IPS-11a (cell line): ENCODE results near the gene ERI3.

ENCODE experiments used
- H3K4me3 ChIP-seq: one replicate; pipeline ENCODE4 v1.5.1; 2013; ENCODE audit warnings: low read depth, low read length, control low read depth

Gene ERI3

DNA sequence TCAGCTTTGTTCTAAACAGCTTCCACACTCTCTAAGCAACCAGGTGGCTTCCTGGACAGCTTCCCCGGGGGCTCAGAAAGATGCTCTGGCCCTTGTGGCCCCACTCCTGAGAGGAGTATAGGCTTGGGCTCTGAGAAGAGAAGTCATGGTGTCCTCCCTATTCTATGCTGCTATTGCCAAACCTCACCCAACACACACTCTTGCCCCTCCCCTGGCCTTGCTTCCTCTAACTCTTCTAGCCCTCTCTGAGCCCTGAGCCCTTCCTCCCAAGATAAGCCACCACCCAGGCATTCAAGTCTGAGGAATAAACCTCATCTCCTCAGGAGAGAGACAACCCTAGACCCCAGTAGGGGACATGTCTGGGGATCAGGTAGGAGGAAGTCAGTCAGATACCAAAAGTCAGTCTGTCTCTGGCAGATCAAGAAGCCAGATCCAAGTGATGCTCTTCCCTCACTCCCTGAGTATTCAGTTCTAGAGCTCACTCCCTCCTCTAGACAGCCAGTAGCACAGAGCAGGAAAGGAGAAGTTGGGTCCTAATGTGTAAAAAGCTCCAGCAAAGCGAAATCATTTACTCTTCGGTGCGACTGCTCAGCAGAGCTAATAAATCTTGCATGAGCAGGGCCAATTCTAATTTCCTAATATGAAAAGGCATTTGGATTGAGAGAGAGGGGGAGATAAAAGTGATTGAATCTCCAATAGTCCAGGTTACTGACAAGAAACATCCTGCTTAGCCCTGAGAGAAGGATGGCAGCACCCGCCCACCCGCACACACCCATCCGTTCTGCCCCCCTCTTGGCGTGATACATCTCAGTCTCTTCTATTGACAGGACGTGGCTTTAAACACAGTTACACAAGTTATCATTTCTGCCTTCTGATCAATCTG, 91.2 kb downstream of the ERI3 start:
- H3K4me3 ChIP-seq, result no peak overlapping the region

DNA sequence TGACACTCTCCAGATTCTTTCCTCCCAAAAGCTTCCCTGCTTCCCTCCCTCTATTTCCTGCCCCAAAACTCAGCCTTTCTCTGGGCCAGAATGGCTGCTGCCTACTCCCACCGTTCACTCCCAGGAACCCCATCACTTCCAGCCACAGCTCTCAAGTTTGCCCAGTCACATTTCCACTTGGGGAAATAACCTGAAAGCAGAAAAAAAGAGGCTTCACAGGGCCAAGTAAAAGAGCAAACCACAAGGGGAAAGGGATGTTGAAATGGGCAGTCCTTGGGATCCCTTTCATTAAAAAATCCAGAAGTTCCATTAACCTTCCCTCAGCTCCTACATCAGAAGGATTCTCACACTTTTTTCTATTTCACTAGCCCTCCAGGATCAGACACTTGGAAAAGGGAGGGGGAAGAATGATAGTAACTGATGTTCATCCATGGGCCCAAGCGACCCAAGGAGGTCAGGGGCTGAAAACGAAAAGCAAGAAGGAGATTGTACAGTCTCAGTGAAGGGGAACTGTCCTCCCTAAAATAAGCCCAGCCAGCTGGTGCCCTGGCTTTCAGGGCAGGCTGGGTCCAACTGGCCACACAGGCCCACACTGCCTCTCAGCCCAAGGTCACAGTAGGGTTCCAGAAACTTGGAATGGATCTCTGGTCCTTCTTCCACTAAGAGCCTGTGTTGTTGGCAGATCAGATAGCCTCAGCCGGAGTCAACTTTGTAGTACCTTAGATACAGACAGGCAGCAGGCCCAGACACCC, 92.1 kb downstream of the ERI3 start:
- no peak overlapping the region for H3K4me3 ChIP-seq

GRCh38 chr1:44262414-44262813, 92.6 kb downstream of the ERI3 start:
- H3K4me3 ChIP-seq, result no peak overlapping the region

GRCh38 chr1:44261962-44262361, 93.1 kb downstream of the ERI3 start:
- no peak overlapping the region for H3K4me3 ChIP-seq

- H3K4me3 ChIP-seq, result no peak overlapping the region
Observed at GRCh38 chr1:44261171-44261817, 93.8 kb downstream of the ERI3 start.

DNA sequence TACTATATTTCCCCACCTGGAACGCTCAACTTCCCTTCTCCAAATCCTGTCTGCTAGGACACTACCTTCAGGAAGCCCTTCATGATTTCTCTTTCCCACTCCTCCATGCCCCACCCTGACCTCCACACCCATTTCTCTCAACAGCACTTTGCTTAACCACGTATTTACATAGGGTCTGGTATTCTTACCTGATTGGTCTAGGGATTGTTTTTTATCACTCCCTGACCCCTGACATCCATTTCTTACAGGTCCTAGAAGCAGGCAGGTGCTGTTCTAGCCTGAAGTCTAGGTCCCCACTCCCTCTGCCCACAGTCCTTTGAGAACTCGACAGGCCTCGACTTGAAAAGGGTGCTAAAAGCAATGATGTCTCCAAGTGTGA, 94.3 kb downstream of the ERI3 start:
- H3K4me3 ChIP-seq, result no peak overlapping the region

- no peak overlapping the region for H3K4me3 ChIP-seq
Observed at GRCh38 chr1:44259090-44259489, 96.0 kb downstream of the ERI3 start.

DNA sequence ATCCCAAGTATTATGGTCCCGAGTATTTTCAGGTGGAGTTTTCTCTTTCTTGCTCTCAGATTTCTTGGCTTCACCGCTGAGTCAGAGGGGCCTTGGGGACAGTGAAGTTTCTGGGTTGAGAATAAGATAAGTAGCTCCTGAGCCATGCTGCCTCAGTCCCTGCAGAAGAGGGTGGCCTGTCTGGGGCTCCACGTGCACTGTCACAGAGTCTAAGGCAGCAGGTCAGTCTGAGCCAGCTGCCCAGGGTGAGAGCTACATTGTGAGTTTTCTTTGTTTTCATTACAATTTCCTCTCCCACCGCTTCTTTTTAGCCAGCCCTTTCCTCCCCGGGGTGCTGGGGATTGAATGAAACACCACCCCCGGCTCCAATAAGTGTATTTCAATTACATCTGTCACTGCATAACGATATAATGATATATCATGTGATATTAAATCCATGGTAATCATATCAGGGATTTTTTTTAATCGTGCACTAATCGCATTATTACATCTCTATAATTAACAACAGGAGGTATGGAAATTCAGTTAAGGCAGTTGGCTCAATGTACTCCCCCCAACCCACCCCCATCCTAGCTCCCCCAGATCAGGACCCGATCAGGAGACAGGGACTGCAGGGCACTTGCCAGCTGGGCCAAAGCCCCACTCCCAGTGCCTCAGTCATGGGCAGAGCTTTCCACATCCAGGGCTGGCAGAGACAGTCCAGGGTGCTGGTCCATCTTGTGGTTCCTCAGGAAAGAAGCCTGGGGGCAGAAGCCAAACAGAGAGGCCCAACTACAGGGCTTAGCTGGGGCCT, 98.1 kb downstream of the ERI3 start:
- no peak overlapping the region for H3K4me3 ChIP-seq

DNA sequence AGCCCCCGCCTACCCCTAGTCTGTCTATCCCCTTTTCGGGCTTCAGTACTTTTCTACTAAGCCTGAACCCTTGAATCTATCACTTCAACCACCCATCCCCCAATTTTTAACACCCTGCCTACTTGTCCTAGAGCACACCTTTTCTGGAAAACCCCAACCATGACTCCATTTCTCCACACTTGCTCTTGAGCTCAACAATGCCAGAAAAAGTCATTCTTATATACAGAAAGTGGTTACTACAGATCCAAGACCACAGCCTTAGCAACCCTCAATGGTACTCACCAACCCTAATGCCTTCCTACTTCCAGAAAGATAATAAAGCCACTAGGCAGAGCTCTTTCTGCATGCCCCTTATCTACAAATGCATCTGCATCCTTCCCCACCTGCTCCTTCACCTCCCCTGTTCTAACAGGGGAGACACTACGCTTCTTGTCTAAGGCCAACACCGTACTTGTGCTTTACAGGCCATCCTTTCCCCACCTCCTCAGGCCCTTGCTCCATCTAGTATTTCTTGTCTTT, 100.6 kb downstream of the ERI3 start:
- no peak overlapping the region for H3K4me3 ChIP-seq

DNA sequence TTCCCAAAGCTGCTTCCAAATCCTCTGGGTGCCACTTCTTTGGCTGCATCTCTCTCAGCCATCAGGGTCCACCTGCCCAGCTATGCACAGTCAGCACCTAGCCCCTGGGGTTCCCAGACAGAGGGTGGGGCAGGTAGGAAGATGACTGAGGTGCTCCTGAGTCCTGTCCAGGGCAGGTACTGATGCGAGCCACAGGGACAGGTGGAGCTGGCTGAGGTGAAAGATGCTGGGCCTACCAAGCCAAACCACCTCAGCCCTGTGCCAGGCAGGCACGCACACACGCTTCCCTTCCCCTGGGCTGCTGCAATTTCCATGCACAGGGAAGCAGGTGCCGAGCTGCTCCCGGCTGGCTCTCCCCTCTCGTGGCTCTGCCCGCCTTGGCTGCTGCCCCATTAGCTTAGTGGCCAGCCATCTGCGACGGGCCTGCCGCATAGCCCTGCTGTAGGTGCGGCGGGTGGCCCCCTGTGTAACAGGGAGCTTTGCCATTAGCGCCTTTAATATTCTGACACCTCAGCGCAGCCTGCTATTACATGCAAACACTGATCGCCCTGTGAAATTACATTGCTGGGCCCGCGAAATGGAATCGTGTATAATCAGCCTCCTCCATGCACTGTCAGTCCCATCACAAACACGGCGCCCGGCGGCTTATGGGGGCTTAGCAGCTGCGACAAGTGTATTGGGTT, 102.9 kb downstream of the ERI3 start:
- H3K4me3 ChIP-seq, result no peak overlapping the region

- H3K4me3 ChIP-seq, result no peak overlapping the region
Observed at GRCh38 chr1:44251486-44251885, 103.6 kb downstream of the ERI3 start.

GRCh38 chr1:44250068-44250781, 104.8 kb downstream of the ERI3 start:
- H3K4me3 ChIP-seq, result no peak overlapping the region

DNA sequence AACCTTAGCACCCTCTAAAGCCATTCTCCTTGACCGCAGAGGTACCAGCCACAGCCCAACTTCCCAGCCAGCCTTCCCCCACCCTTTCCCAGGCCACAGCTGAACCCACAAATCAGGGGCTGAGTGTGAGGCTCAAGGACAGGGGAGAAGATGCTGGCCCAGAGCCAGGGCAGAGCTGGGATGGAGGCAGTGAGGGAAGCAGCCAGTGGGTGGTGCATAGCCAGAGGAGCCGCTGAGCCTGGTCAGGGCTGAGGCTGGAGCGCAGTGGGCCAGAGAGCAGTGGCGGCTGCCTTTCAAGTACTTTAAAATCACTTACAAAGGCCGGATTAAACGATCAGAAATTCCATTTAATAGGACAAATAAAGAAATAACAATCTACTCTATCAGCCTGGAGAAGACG, 105.5 kb downstream of the ERI3 start:
- no peak overlapping the region for H3K4me3 ChIP-seq

GRCh38 chr1:44246806-44247205, 108.3 kb downstream of the ERI3 start:
- H3K4me3 ChIP-seq, result no peak overlapping the region

DNA sequence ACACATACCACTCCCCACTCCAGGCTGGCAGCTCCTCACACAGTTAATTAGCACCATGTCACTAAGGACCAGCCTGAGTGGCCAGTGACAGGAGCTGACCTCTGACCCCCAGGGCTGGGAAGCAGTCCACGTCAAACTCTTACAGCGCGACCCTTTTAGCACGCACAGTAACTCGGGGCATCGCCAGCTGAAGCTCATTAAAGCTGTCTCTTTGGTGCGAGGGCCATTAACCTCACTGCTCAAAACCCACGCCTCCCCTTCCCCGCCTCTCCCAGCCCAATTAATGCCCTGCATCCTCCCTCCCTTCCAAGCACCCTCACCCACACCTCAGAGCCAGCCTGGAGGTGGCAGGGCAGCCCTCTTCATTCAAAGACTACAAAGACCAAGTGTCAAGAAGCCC, 110.1 kb downstream of the ERI3 start:
- no peak overlapping the region for H3K4me3 ChIP-seq

DNA sequence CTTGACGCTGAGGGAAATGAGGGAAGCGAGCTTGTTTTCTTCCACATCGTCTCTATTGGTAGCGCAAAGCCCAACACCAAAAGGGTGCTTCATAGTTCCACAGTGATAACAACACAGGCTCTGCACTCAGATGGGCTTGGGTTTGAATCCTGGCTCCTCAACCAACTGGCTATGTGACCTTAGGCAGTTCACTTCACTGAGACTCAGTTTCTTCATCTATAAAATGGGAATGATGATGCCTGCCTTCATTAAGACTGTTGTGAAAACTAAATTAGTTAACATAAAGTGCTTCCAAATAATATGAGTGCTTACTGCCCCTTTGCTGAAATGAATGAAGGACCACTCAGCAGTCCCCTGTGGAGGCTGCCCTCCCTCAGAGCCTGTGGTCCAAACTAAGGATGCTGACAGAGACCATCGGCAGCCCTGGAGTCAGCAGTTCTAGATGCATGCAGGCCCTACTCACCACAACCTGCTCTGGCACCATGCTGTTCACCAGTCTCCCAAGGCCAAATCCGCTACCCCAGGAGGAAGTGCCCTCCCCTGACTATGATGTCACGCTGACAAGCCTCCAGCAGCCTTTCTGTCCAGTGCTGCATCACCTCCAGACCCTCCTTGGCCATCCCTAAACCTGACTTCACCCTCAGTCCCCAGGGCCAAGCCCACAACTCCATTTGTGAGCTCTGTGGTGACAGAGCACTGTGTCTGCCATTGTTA, 111.1 kb downstream of the ERI3 start:
- no peak overlapping the region for H3K4me3 ChIP-seq

DNA sequence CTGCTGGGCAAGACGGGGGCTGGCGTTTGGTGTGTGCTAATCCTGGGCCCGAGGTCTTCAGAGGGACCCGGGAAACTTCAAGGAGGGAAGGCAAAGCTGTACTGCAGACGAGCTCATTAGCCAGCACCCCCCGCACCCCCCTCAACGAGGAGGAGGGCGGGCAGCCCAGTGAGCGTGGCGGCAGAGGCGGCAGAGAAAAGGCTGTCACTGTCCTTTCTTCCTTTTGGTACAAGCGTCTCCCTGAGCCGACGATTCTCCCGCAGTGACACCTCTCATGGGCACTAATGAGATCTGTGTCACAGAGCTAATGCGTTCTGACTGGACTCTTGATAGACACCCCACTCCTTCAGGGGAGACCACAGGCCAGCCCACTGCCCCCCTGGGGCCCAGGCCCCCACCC, 112.3 kb downstream of the ERI3 start:
- H3K4me3 ChIP-seq, result no peak overlapping the region

GRCh38 chr1:44240802-44241671, 114.0 kb downstream of the ERI3 start:
- H3K4me3 ChIP-seq, result no peak overlapping the region
